ENCODE results near the gene CHD2.

The CHD2 gene

DNA sequence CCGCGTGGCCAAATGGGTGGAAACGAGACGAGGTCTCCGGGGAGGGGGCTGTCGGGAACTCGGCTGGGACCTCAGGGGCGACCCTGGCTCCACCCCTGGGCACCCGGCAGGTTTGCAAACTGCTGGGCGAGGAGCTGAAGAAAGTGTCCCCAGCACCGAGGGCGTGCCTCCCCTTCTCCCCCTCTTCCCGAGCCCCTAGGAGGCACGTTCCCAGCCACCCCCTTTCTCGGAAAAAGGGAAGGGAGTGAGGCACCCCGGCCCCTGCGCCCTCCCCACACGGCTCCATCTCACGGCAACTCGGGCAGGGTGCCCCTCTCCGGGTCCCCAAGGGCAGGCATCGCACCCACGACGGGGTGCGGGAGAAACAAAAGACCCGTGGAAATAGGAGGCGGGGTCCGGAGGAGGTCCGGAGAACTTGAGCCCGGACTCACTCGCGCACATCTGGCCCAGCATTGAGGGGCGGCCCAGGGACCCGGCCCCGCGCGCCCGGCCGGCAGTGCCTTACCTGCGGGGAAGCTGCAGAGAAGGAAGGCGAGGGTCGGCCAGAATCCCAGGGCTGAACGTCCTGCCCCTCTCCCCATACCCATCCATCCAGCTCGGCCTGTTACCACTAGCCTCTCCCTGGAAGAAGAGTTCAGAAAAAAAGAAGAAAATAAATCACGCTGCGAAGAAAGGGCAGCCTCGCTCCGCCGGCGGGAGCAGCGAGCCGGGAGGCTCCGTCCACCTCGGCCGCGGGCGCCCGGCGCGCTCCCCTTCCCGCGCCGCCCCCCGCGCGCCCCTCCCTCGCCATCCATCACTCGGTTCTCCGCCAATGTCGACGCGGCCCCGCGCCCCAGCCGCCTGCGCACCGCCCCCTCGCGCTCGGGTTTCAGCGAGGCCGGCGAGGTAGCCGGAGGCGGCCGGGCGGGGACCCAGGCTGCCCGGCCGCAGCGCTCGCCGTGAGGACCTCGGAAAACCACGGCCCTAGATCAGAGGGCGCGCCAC lies 172.6 kb downstream of the CHD2 start:
- peak; percentile 84 for DNase-seq

DNA sequence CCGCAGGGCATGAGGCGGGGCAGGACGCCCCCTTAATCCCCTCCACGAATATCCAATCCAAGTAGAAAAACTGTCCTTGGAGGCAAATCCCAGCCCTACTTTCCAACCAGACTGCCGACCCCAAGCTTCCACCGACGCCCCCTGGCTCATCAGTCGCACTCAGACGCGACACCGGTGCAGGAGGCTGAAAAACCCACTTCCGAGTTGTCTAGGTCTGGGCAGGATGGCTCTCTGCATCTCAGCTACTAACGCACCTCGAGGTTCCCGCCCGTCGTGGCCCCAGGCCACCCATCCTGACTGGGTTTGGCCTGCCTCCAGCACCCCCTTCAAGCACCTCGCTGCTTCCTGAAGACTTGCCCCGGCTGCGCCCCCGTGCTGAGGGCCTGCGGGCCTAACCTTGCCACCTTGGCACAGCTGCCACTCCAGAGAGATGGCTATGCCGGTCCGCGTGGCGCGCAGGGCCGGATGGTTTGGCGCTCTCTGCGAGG lies 173.4 kb downstream of the CHD2 start:
- no peak for DNase-seq

DNA sequence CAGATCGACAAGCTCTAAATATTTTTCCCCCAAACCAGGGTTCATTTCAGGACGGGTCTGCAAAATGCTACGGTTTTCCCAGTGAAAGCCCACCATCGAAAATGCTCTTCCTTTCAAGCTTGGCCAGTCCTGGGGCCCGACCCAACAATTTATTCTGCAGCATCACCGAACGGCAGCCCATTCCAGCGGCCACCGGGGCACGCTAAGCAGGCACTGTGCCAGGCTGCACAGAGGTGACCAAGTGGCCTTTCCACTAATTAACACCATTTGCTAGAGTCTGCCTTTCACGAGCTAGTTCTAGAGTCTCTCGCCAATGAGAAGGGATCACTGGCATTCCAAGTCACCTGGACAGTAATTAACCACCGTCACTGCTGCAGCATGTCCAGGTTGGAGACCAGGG lies 174.5 kb downstream of the CHD2 start:
- no peak for DNase-seq

DNA sequence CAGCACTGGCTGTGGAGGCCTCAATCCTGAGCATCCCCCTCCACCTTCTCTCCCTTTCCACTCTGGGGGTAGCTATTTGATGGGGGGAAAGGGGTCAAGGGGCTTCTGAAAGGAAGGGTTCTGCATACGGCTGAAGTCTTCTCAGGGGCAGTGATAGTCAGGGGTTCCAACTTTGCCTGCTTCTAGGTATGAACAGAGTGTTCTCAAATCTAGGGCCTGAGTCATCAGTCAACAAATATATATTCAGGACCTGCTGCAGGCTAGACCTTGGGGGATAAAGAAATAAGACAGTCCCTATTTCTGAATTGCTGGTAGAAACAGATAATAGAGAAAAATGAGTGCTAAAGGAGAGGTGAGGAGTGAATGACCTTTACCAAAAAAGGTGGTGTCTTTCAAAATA lies 176.1 kb downstream of the CHD2 start:
- DNase-seq, result no peak

DNA sequence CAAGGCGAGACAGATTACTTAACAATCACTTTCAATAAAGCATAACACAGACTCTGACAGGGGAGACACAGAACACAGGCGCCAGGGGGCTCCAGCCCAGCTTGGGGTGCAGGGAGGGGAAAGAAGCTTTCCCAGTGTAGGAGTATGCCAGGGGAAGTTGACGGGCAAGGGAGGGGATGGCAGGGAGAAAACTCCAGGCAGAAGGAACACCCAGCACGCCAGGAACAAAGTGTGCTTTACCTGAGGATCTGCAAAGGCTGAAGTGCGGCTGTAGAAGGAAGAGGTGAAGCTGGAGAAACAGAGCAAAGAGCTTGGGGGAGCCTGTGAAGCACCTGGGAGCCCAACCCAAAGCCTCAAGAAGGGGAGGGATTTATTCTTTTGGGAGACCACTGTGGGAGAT lies 176.8 kb downstream of the CHD2 start:
- DNase-seq, result no peak

All from retina (tissue), 1 donor.